HG03378 (cell line): ENCODE results near the gene KCNH2.

Experiments used
- ATAC-seq: cut with Tn5 transposase; IDR thresholded peaks from one replicate; pipeline ENCODE4 v1.9.1; 2021; ENCODE audit warnings: mild to moderate bottlenecking, moderate library complexity; ENCODE audit not compliant: unreplicated experiment

The KCNH2 gene

GRCh38 chr7:150950496-150951180 lies 27.5 kb downstream of the KCNH2 start:
- no peak for ATAC-seq

- no peak for ATAC-seq
Measured at GRCh38 chr7:150949971-150950491, 28.1 kb downstream of the KCNH2 start.

- no peak for ATAC-seq
Measured at GRCh38 chr7:150949564-150949963, 28.6 kb downstream of the KCNH2 start.

- ATAC-seq = no peak
Measured at GRCh38 chr7:150948791-150949251, 29.3 kb downstream of the KCNH2 start.

- ATAC-seq = no peak
Measured at GRCh38 chr7:150947761-150948651, 30.1 kb downstream of the KCNH2 start.

GRCh38 chr7:150947241-150947745 lies 30.8 kb downstream of the KCNH2 start:
- ATAC-seq = no peak

GRCh38 chr7:150946421-150947240 lies 31.5 kb downstream of the KCNH2 start:
- ATAC-seq = no peak

GRCh38 chr7:150945853-150946420 lies 32.2 kb downstream of the KCNH2 start:
- no peak for ATAC-seq

- no peak for ATAC-seq
Measured at GRCh38 chr7:150945171-150945852, 32.8 kb downstream of the KCNH2 start.

- no peak for ATAC-seq
Measured at GRCh38 chr7:150944066-150945042, 33.8 kb downstream of the KCNH2 start.

GRCh38 chr7:150943453-150943814 lies 34.7 kb downstream of the KCNH2 start:
- ATAC-seq = no peak

GRCh38 chr7:150942591-150943452 lies 35.3 kb downstream of the KCNH2 start:
- ATAC-seq = no peak

- ATAC-seq = no peak
Measured at GRCh38 chr7:150942001-150942590, 36.0 kb downstream of the KCNH2 start.

- no peak for ATAC-seq
Measured at GRCh38 chr7:150941351-150942000, 36.6 kb downstream of the KCNH2 start.

- no peak for ATAC-seq
Measured at GRCh38 chr7:150940431-150941102, 37.6 kb downstream of the KCNH2 start.

- no peak for ATAC-seq
Measured at GRCh38 chr7:150939466-150939865, 38.7 kb downstream of the KCNH2 start.
